ENCODE results near the gene RESP18.
"Not testable (repeated sequence)": the region's sequence is repeated elsewhere in the genome, so short reads cannot be mapped to it uniquely, and the experiment has no call there.

DNA sequence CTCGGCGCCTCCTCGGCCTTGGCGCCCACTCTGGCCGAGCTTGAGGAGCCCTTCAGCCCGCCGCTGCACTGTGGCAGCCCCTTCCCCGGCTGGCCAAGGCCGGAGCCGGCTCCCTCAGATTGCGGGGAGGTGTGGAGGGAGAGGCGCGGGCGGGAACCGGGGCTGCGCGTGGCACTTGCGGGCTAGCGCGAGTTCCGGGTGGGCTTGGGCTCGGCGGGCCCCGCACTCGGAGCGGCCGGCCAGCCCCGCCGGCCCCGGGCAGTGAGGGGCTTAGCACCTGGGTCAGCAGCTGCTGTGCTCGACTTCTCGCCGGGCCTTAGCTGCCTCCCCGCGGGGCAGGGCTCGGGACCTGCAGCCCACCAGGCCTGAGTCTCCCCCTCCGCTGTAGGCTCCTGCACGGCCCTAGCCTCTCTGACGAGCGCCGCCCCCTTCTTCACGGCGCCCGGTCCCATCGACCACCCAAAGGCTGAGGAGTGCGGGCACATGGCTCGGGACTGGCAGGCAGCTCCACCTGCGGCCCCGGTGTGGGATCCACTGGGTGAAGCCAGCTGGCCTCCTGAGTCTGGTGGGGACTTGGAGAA, 19.8 kb downstream of the RESP18 start:
- TF ChIP-seq, protein P1, sequence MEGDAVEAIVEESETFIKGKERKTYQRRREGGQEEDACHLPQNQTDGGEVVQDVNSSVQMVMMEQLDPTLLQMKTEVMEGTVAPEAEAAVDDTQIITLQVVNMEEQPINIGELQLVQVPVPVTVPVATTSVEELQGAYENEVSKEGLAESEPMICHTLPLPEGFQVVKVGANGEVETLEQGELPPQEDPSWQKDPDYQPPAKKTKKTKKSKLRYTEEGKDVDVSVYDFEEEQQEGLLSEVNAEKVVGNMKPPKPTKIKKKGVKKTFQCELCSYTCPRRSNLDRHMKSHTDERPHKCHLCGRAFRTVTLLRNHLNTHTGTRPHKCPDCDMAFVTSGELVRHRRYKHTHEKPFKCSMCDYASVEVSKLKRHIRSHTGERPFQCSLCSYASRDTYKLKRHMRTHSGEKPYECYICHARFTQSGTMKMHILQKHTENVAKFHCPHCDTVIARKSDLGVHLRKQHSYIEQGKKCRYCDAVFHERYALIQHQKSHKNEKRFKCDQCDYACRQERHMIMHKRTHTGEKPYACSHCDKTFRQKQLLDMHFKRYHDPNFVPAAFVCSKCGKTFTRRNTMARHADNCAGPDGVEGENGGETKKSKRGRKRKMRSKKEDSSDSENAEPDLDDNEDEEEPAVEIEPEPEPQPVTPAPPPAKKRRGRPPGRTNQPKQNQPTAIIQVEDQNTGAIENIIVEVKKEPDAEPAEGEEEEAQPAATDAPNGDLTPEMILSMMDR (IDR thresholded peaks at IDR 0.05) = not testable (repeated sequence)
- TF ChIP-seq POLR2AphosphoS5, POLR2A (IDR thresholded peaks at IDR 0.05): not testable (repeated sequence)
